ENCODE results near the gene NELFCD. TPM values are rescaled to one million over a fixed set of nuclear protein-coding genes. Genes with fewer than 3 reads are reported as not detected.

The NELFCD gene
- 66.7 TPM for polyA plus RNA-seq (2013)

DNA sequence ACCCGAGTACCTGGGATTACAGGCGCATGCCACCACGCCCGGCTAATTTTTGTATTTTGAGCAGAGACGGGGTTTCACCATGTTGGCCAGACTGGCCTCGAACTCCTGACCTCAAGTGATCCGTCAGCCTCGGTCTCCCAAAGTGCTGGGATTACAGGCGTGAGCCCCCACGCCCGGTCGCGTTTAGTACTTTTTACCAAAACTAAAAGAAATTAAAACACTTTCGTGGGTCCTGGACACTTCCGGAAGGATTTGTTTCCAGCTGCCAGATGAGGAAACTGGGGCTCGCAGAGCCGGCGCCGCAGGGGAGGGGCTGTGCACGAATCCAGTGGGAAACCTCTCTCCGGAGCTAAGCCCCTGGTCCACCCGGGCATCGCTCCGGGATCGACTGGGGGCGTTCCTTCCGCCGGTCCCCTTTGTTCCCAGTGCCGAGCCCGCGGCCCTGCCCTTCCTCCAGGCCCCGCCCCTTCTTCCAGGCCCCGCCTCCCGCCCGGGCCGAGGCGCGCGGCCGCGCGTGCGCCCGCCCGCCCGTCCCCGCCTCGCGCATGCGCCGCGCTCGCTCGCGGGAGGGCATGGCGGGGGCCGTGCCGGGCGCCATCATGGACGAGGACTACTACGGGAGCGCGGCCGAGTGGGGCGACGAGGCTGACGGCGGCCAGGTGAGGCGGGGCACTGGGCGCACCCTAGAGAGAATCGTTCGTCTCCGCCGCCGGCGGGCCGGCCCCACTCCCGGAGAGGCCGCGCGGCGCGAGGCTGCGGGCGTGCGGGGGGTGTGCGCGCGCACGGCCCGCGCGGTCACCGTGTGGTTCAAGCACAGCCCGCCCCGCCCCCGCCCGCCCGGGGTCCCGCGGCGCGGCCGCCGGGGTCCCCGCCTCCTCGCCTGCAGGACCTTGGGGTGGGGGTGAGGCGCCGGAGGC, at the start of gene NELFCD:
TSS of gene NELFCD (plus strand) at position 546 of the 917 bp plus-strand sequence. CDS start at position 600, 54 bp downstream.
- 8% methylated on average over 89 of the region's 109 CpGs for WGBS (ENCODE audit: insufficient coverage)
- CTCF ChIA-PET = interaction anchor here (0.9 to 1.2 kb wide), 3 partner anchors 9 to 51 kb away, joined by 3 to 5 read pairs (median 3); partner anchors contain the start of gene ATP5F1E
- peak within 1 kb of the TSS; percentile 73 to 95 (median 81) for H3K4me3 ChIP-seq (ENCODE audit: control insufficient read depth in 1 of 7, extremely low read depth in 1 of 7, insufficient read depth in 4 of 7, low read depth in 2 of 7, low read length in 6 of 7)

GRCh38 chr20:58932170-58932569, 48.9 kb upstream of the NELFCD start:
- no peaks in the 10 kb centered on the region for H3K4me1 ChIP-seq (ENCODE audit: control extremely low read depth in 1 of 4, control insufficient read depth in 4 of 4, insufficient read depth in 4 of 4, low read length in 3 of 4)
- H3K4me3 ChIP-seq (ENCODE audit: control insufficient read depth in 1 of 7, extremely low read depth in 1 of 7, insufficient read depth in 4 of 7, low read depth in 2 of 7, low read length in 6 of 7) = no peak overlapping the region
- no peak overlapping the region for H3K27ac ChIP-seq (ENCODE audit: insufficient read depth in 1 of 2, low read depth in 1 of 2, low read length in 2 of 2, poor library complexity in 1 of 2, severe bottlenecking in 2 of 2)
- ChIA-PET POLR2A (no interaction called here), CTCF (no interaction called here)
- no peaks in the 10 kb centered on the region for H3K36me3 ChIP-seq (ENCODE audit: control insufficient read depth in 4 of 4, insufficient read depth in 4 of 4, low read length in 3 of 4)
- H3K27me3 ChIP-seq (replicated peaks in 2 of 5; ENCODE audit: control insufficient read depth in 4 of 5, insufficient read depth in 5 of 5, low read length in 4 of 5) = no peaks in the 10 kb centered on the region
- WGBS (ENCODE audit: insufficient coverage) = 100% methylated on average over 4 of the region's 5 CpGs
- no peak for DNase-seq
- peaks cover 0 to 3% (median 2%) of the 10 kb centered on the region in 5 experiments for H3K9me3 ChIP-seq (ENCODE audit: control extremely low read depth in 1 of 5, control insufficient read depth in 4 of 5, insufficient read depth in 2 of 5, low read depth in 1 of 5, low read length in 4 of 5)

More for the DNA sequence above, at the start of gene NELFCD:
- H3K27me3 ChIP-seq (replicated peaks in 2 of 5; ENCODE audit: control insufficient read depth in 4 of 5, insufficient read depth in 5 of 5, low read length in 4 of 5) = no peaks in the 10 kb centered on the region
- peak within 1 kb of the TSS; percentile 46 to 79 for H3K27ac ChIP-seq (ENCODE audit: insufficient read depth in 1 of 2, low read depth in 1 of 2, low read length in 2 of 2, poor library complexity in 1 of 2, severe bottlenecking in 2 of 2)
- H3K4me1 ChIP-seq (ENCODE audit: control extremely low read depth in 1 of 4, control insufficient read depth in 4 of 4, insufficient read depth in 4 of 4, low read length in 3 of 4) = peaks cover 0 to 13% (median 10%) of the 10 kb centered on the region in 4 experiments
- peaks cover 0 to 8% (median 3%) of the 10 kb centered on the region in 5 experiments for H3K9me3 ChIP-seq (ENCODE audit: control extremely low read depth in 1 of 5, control insufficient read depth in 4 of 5, insufficient read depth in 2 of 5, low read depth in 1 of 5, low read length in 4 of 5)
- POLR2A ChIA-PET = interaction anchor here (0.6 kb wide), 1 partner anchor 228 kb away, joined by 3 read pairs; no protein-coding TSS in a partner anchor
- H3K36me3 ChIP-seq (ENCODE audit: control insufficient read depth in 4 of 4, insufficient read depth in 4 of 4, low read length in 3 of 4) = peaks cover 0 to 3% (median under 1%) of the 10 kb centered on the region in 4 experiments
- peak; percentile 75 to 85 (median 83) for DNase-seq

DNA sequence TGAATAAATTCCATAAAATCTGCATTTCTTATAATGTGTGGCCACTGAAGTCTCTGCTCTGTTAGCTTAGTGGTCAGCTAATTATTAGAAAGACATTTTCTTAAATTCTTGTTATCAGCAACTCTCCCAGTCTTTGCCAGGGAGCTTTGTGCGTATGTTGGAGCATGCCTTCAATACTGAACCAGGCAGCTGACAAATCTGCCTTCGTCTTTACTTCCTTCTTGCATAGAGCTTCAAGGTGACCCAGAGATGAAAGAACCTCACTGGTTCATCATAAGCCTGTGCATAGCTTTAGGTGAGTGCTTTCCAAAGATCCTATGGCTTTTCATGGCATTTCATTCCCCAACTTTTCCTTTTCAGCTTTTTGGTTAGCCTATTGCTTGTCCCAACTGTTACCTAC, 43.0 kb upstream of the NELFCD start:
- Histone ChIP-seq H3K27ac (ENCODE audit: insufficient read depth in 1 of 2, low read depth in 1 of 2, low read length in 2 of 2, poor library complexity in 1 of 2, severe bottlenecking in 2 of 2) (no peak overlapping the region), H3K36me3 (ENCODE audit: control insufficient read depth in 4 of 4, insufficient read depth in 4 of 4, low read length in 3 of 4) (no peaks in the 10 kb centered on the region), H3K4me3 (ENCODE audit: control insufficient read depth in 1 of 7, extremely low read depth in 1 of 7, insufficient read depth in 4 of 7, low read depth in 2 of 7, low read length in 6 of 7) (no peak overlapping the region), H3K9me3 (ENCODE audit: control extremely low read depth in 1 of 5, control insufficient read depth in 4 of 5, insufficient read depth in 2 of 5, low read depth in 1 of 5, low read length in 4 of 5) (peaks cover 0 to 3% (median 2%) of the 10 kb centered on the region in 5 experiments), H3K27me3 (replicated peaks in 2 of 5; ENCODE audit: control insufficient read depth in 4 of 5, insufficient read depth in 5 of 5, low read length in 4 of 5) (no peaks in the 10 kb centered on the region), H3K4me1 (ENCODE audit: control extremely low read depth in 1 of 4, control insufficient read depth in 4 of 4, insufficient read depth in 4 of 4, low read length in 3 of 4) (peaks cover 0 to 13% (median 2%) of the 10 kb centered on the region in 4 experiments)
- ChIA-PET CTCF (interaction anchor here (1.0 to 2.3 kb wide), 2 partner anchors 15 to 71 kb away, joined by 3 to 11 read pairs; no protein-coding TSS in a partner anchor), POLR2A (interaction anchor here (0.6 kb wide), 1 partner anchor 41 kb away, joined by 5 read pairs; no protein-coding TSS in a partner anchor)
- no peak for DNase-seq
- WGBS (ENCODE audit: insufficient coverage) = 84% methylated on average over 2 of the region's 2 CpGs

DNA sequence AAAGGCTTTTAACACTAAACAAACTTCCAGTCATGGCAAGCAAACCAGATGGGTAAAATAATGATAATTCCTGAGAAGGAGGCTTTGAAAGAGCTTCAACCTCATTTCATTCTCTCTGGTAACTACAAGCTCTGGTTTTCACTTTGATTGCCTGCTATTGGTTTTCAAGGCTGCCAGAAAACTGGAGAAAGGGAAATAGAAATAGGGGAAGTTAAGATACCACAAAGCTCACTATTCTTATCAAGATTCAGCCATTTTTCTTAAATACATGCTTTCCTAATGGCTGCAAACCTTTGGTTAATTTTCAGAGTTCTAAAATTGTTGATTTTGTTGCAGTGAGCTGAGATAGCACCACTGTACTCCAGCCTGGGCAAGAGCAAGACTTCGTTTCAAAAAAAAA, 42.5 kb upstream of the NELFCD start:
- no peak overlapping the region for H3K27ac ChIP-seq (ENCODE audit: insufficient read depth in 1 of 2, low read depth in 1 of 2, low read length in 2 of 2, poor library complexity in 1 of 2, severe bottlenecking in 2 of 2)
- ChIA-PET CTCF (interaction anchor here (2.3 kb wide), 1 partner anchor 16 kb away, joined by 11 read pairs; no protein-coding TSS in a partner anchor), POLR2A (interaction anchor here (0.6 kb wide), 2 partner anchors 31 to 40 kb away, joined by 3 to 5 read pairs; no protein-coding TSS in a partner anchor)
- peak; percentile 38 to 81 (median 72) for DNase-seq
- no peaks in the 10 kb centered on the region for H3K36me3 ChIP-seq (ENCODE audit: control insufficient read depth in 4 of 4, insufficient read depth in 4 of 4, low read length in 3 of 4)
- peaks cover 0 to 3% (median 2%) of the 10 kb centered on the region in 5 experiments for H3K9me3 ChIP-seq (ENCODE audit: control extremely low read depth in 1 of 5, control insufficient read depth in 4 of 5, insufficient read depth in 2 of 5, low read depth in 1 of 5, low read length in 4 of 5)
- peaks cover 0 to 13% (median 2%) of the 10 kb centered on the region in 4 experiments for H3K4me1 ChIP-seq (ENCODE audit: control extremely low read depth in 1 of 4, control insufficient read depth in 4 of 4, insufficient read depth in 4 of 4, low read length in 3 of 4)
- no CpG with 5 or more reads among the region's 1 CpG for WGBS (ENCODE audit: insufficient coverage)
- H3K27me3 ChIP-seq (replicated peaks in 2 of 5; ENCODE audit: control insufficient read depth in 4 of 5, insufficient read depth in 5 of 5, low read length in 4 of 5) = no peaks in the 10 kb centered on the region
- H3K4me3 ChIP-seq (ENCODE audit: control insufficient read depth in 1 of 7, extremely low read depth in 1 of 7, insufficient read depth in 4 of 7, low read depth in 2 of 7, low read length in 6 of 7) = no peak overlapping the region

DNA sequence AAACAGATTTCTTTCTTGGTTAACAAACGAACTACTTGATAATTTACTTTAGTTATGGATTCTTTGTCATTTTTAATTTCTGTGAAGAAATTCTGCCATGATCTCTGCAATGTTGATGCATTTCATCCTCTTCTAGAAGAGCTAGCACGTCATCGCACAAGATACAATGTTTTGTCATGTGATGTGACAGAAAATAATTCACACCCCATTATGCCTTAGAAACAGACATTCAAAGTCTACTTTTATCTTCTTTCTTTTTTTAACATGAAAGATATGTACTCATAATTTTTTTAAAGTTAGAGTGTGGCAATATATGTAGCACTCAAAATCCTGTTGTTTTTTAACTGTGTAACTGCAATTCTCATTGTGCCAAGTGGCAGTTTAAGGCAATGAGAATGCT, 39.6 kb upstream of the NELFCD start:
- no peaks in the 10 kb centered on the region for H3K36me3 ChIP-seq (ENCODE audit: control insufficient read depth in 4 of 4, insufficient read depth in 4 of 4, low read length in 3 of 4)
- DNase-seq = no peak
- no peaks in the 10 kb centered on the region for H3K27me3 ChIP-seq (replicated peaks in 2 of 5; ENCODE audit: control insufficient read depth in 4 of 5, insufficient read depth in 5 of 5, low read length in 4 of 5)
- peaks cover 0 to 3% (median 0%) of the 10 kb centered on the region in 5 experiments for H3K9me3 ChIP-seq (ENCODE audit: control extremely low read depth in 1 of 5, control insufficient read depth in 4 of 5, insufficient read depth in 2 of 5, low read depth in 1 of 5, low read length in 4 of 5)
- H3K4me1 ChIP-seq (ENCODE audit: control extremely low read depth in 1 of 4, control insufficient read depth in 4 of 4, insufficient read depth in 4 of 4, low read length in 3 of 4) = peaks cover 0 to 13% (median 3%) of the 10 kb centered on the region in 4 experiments
- no peak overlapping the region for H3K27ac ChIP-seq (ENCODE audit: insufficient read depth in 1 of 2, low read depth in 1 of 2, low read length in 2 of 2, poor library complexity in 1 of 2, severe bottlenecking in 2 of 2)
- H3K4me3 ChIP-seq (ENCODE audit: control insufficient read depth in 1 of 7, extremely low read depth in 1 of 7, insufficient read depth in 4 of 7, low read depth in 2 of 7, low read length in 6 of 7) = no peak overlapping the region
- ChIA-PET CTCF (no interaction called here), POLR2A (no interaction called here)
- WGBS (ENCODE audit: insufficient coverage) = no CpG with 5 or more reads among the region's 3 CpGs

GRCh38 chr20:58942549-58942948, 38.5 kb upstream of the NELFCD start:
- CTCF ChIA-PET = no interaction called here

GRCh38 chr20:58944610-58945009, 36.4 kb upstream of the NELFCD start:
- CTCF ChIA-PET = no interaction called here
- peaks cover 0 to 2% (median 0%) of the 10 kb centered on the region in 4 experiments for H3K4me1 ChIP-seq (ENCODE audit: control extremely low read depth in 1 of 4, control insufficient read depth in 4 of 4, insufficient read depth in 4 of 4, low read length in 3 of 4)
- WGBS (ENCODE audit: insufficient coverage) = 100% methylated on average over 1 of the region's 5 CpGs
- no peaks in the 10 kb centered on the region for H3K9me3 ChIP-seq (ENCODE audit: control extremely low read depth in 1 of 5, control insufficient read depth in 4 of 5, insufficient read depth in 2 of 5, low read depth in 1 of 5, low read length in 4 of 5)
- no peak for DNase-seq
- no peaks in the 10 kb centered on the region for H3K27me3 ChIP-seq (replicated peaks in 2 of 5; ENCODE audit: control insufficient read depth in 4 of 5, insufficient read depth in 5 of 5, low read length in 4 of 5)
- POLR2A ChIA-PET = no interaction called here
- H3K27ac ChIP-seq (ENCODE audit: insufficient read depth in 1 of 2, low read depth in 1 of 2, low read length in 2 of 2, poor library complexity in 1 of 2, severe bottlenecking in 2 of 2) = no peak overlapping the region
- H3K4me3 ChIP-seq (ENCODE audit: control insufficient read depth in 1 of 7, extremely low read depth in 1 of 7, insufficient read depth in 4 of 7, low read depth in 2 of 7, low read length in 6 of 7) = no peak overlapping the region
- no peaks in the 10 kb centered on the region for H3K36me3 ChIP-seq (ENCODE audit: control insufficient read depth in 4 of 4, insufficient read depth in 4 of 4, low read length in 3 of 4)

More at GRCh38 chr20:58942549-58942948, 38.5 kb upstream of the NELFCD start:
- 100% methylated on average over 1 of the region's 4 CpGs for WGBS (ENCODE audit: insufficient coverage)
- no peaks in the 10 kb centered on the region for H3K27me3 ChIP-seq (replicated peaks in 2 of 5; ENCODE audit: control insufficient read depth in 4 of 5, insufficient read depth in 5 of 5, low read length in 4 of 5)
- no peaks in the 10 kb centered on the region for H3K36me3 ChIP-seq (ENCODE audit: control insufficient read depth in 4 of 4, insufficient read depth in 4 of 4, low read length in 3 of 4)
- H3K27ac ChIP-seq (ENCODE audit: insufficient read depth in 1 of 2, low read depth in 1 of 2, low read length in 2 of 2, poor library complexity in 1 of 2, severe bottlenecking in 2 of 2) = no peak overlapping the region
- POLR2A ChIA-PET = no interaction called here
- H3K4me3 ChIP-seq (ENCODE audit: control insufficient read depth in 1 of 7, extremely low read depth in 1 of 7, insufficient read depth in 4 of 7, low read depth in 2 of 7, low read length in 6 of 7) = no peak overlapping the region
- no peaks in the 10 kb centered on the region for H3K9me3 ChIP-seq (ENCODE audit: control extremely low read depth in 1 of 5, control insufficient read depth in 4 of 5, insufficient read depth in 2 of 5, low read depth in 1 of 5, low read length in 4 of 5)
- peaks cover 0 to 13% (median 3%) of the 10 kb centered on the region in 4 experiments for H3K4me1 ChIP-seq (ENCODE audit: control extremely low read depth in 1 of 4, control insufficient read depth in 4 of 4, insufficient read depth in 4 of 4, low read length in 3 of 4)
- DNase-seq = no peak

Data from common myeloid progenitor, CD34-positive (primary cell).